IPS-NIHi7 (cell line): ENCODE results near the gene TNK2.
"Not testable (repeated sequence)": the region's sequence is repeated elsewhere in the genome, so short reads cannot be mapped to it uniquely, and the experiment has no call there.

Experiments used
- DNase-seq: peaks from one replicate; pipeline ENCODE4 v3.0.0; 2012; ENCODE audit warnings: mixed read lengths; ENCODE audit errors: extremely low spot score

The TNK2 gene

DNA sequence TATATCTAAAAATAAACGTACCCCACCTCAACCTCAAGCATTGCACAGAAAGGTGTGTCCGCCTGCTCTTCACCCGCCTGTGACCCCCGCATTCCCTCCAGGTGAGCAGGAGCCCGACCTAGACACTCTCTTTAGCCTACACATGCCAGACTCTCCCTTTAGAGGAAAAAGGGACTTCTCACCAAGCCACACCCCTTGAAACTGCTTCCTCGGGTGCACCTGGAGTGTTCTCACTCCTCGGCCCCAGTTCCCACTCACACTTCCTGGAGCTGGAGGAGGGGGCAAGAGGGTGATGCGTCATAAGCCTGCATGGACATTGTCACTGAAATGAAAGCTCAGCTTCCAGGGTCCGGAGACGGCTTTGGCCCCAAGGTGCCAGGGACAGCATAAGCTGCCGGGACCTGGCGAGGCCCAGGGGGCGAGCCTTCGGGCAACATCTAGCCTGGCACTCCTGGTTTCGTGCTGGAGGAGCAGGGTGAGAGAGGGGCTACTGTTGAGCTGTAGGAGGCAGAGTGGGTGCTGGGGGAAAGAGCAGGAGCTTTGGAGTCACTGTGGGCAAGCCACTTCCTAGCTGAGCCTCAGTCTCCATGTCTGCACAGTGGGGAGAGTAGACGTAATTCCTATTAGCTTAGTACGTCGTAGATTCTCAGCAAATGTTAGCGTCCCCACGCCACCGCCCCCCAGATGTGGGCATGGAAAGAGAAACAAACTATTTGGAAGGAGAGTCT, 86.8 kb downstream of the TNK2 start:
- DNase-seq, result no peak

DNA sequence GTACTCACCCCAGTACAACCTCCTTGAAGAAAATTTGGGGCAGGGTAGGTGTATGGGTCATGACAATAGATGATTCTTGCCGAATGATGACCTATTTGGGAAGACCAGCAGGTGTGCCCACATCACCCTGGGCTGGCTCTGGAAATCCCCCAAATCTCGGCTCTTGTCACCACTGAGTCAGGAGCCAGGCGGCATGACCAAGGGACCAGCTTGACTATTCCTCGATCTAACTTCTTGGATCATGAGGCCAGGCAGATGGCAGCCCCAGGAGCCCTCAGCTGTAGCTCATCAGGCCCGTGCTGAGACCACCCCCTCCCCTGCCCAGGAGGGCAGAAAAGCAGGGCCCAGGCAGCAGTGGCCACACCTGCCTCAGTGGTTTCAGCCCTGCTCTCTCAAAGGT, 87.5 kb downstream of the TNK2 start:
- DNase-seq, result no peak

DNA sequence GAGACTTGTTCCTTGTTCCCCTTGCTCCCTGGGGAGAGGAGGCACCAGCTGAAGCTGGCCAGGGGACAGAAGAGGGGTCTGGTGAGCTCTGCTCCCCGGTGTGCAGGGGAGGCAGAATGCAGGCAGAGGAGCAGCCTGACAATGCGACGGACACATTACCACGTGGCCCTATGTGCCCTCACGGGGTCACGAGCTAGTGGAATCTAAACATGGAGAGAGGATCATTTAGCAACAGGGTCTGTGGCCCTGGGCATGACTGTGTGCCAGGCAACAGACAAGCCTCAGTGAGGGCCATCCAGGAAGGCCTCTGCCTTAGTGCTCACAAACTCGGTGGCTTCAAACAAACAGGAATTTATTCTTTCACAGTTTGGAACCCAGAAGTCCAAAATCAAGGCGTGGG, 88.2 kb downstream of the TNK2 start:
- DNase-seq, result no peak

DNA sequence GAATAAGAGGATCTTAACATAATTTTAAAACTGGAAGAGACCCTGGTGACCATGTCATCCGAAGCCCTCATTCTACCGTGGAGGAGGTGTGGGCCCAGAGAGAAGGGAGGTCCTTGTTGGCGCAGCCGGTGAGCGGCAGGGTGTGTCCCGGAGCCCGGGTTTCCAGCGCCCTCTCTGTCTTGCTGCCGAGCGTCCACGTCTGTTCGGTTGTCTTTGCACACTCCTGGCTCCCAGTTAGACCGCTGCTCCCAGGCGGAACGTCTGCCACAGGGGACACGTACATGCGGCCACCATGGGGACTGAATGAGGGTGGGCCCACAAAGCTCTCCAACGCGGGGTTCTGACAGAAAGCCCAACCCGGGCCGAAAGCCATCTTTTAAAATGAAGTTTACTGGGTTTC, 90.0 kb downstream of the TNK2 start:
- DNase-seq, result no peak

DNA sequence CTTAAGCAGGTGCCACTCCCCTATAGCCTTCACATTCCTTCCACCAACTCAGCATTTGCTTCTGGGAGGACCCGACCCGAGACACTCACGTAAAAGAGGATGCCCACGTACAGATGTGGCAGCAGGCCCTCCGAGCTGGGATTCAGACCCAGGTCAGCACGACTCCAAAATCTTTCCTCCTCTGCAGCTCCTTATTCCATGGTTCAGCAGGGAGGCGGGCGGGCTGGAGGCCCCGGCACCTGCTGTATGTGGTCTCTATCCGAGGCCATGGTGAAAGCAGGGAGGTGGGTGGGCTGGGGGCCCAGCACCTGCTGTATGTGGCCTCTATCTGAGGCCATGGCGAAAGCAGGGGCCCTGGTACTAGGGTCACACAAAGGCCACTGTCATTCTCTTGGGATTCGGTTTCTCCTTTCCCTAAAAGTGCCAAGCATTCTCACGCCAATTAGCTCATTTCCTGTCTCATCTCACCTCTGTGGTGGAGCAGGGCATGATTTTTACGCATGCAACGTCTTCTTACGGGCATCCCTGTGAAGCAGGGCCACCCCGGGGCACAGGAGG, 90.7 kb downstream of the TNK2 start:
- no peak for DNase-seq

DNA sequence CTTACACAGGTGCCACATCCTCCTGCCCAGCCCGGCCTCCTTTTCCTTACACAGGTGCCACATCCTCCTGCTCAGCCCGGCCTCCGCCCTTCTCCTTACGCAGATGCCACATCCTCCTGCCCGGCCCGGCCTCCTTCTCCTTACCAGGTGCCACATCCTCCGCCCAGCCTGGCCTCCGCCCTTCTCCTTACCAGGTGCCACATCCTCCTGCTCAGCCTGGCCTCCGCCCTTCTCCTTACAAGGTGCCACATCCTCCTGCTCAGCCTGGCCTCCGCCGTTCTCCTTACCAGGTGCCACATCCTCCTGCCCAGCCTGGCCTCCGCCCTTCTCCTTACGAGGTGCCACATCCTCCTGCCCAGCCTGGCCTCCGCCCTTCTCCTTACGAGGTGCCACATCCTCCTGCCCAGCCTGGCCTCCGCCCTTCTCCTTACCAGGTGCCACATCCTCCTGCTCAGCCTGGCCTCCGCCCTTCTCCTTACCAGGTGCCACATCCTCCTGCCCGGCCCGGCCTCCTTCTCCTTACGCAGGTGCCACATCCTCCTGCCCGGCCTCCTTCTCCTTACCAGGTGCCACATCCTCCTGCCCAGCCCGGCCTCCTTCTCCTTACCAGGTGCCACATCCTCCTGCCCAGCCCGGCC, 92.0 kb downstream of the TNK2 start:
- DNase-seq, result not testable (repeated sequence)

DNA sequence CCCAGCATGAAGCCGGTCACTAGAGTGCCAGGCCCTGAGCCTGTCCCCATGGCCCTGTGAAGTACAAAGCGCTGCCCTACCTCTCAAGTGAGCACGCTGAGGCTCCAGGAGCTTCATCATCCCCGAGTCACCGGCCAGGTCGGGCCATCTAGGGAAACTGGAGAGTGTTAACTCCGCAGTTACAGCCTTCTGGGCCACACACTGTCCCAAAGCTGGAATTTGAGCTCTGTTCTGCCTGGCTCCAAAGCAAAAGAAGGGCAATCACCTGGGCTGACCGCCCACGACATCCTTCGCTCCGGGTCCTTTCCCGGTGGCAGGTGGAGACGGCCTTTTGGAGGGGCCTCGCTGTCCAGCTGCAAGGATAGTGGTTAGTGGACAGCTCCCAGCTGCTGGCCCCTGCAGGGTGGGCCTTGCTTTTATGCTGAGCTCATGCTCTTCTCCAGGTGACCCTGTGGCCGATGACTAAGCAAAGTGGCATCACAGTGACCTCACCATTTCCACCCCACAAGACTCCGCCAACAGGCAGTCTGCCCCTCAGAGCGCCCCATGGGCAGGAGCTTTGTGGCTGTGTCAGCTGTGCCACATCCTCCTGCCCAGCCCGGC, 93.1 kb downstream of the TNK2 start:
- DNase-seq, result no peak

DNA sequence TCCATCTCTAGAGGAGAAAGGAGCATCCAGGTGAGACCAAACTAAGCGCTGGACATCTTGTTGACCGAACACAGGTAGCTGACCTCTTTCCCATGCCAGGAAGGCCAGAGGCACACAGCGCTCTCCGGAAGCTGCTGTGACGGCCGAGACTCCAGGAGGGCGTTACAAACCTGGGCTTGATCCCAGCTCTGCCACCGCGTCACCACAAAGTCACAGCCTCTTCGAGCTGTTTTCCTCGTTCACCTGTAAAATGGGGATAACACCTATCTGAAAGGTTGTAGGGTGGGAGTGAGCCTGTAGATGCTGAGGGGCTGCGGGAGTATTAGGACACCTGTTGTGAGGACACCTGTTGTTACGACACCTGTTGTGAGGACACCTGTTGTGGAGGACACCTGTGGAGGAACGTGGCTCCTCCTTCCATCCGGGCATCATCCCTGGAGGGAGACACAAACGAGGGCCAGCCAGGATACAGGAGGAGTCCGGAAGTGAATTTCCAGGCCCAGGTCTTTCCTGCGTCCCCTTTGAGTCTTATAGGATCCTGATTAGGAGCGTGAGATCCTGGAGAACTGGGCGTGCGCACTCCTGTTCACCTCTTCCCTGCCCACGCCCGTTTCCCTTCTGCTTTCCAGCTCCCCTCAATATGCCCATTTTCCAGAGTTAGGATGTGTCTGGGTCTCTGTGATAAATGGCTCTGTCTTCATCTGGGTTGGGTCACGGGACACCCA, 94.3 kb downstream of the TNK2 start:
- no peak for DNase-seq
